Measurements from ENCODE around the gene ELFN2.

GRCh38 chr22:37318364-37319109, 108.7 kb downstream of the ELFN2 start:
- TF ChIP-seq CTCF (IDR thresholded peaks at IDR 0.05; ENCODE audit: low read depth, low read length, missing input control) (no peak), SP1 (IDR thresholded peaks at IDR 0.05) (no peak), RAD21 (IDR thresholded peaks at IDR 0.05) (no peak), ZBTB33 (IDR thresholded peaks at IDR 0.05) (no peak), GABPA (IDR thresholded peaks at IDR 0.05 in 1 of 2, conservative IDR thresholded peaks at IDR 0.05 in 1 of 2) (no peak), TAF1 (conservative IDR thresholded peaks at IDR 0.05) (no peak), REST (IDR thresholded peaks at IDR 0.05) (no peak), RXRA (IDR thresholded peaks at IDR 0.05) (no peak), JUND (IDR thresholded peaks at IDR 0.05) (no peak), YY1 (IDR thresholded peaks at IDR 0.05) (no peak)
- TF ChIP-seq, protein P1, sequence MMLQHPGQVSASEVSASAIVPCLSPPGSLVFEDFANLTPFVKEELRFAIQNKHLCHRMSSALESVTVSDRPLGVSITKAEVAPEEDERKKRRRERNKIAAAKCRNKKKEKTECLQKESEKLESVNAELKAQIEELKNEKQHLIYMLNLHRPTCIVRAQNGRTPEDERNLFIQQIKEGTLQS (IDR thresholded peaks at IDR 0.05): no peak
- TF ChIP-seq, protein P2, sequence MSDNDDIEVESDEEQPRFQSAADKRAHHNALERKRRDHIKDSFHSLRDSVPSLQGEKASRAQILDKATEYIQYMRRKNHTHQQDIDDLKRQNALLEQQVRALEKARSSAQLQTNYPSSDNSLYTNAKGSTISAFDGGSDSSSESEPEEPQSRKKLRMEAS (IDR thresholded peaks at IDR 0.05): no peak

Data from liver (tissue), 3 donors.